H9 (cell line): Measurements from ENCODE around the gene CD300C. TPM values are rescaled to one million over a fixed set of nuclear protein-coding genes. Genes with fewer than 3 reads are reported as not detected.

Experiments
- DNase-seq: peaks from one replicate; pipeline ENCODE4 v3.0.0-alpha.2; 2017
- H2AFZ ChIP-seq: one replicate; pipeline ENCODE4 v1.6.1; 2013; ENCODE audit warnings: mild to moderate bottlenecking, low read length, control low read depth, moderate library complexity
- H2AK5ac ChIP-seq: 2 replicates; pipeline ENCODE4 v1.6.1; 2013; ENCODE audit warnings: low read length, control low read depth, mixed read lengths; ENCODE audit not compliant: insufficient read length
- H2BK120ac ChIP-seq: one replicate; pipeline ENCODE4 v1.6.1; 2013; ENCODE audit warnings: low read depth, mild to moderate bottlenecking, low read length, control low read depth, inconsistent platforms; ENCODE audit not compliant: poor library complexity, severe bottlenecking
- H2BK12ac ChIP-seq: 2 replicates; pipeline ENCODE4 v1.6.1; 2013; ENCODE audit warnings: low read length, control low read depth, mixed read lengths, low read depth; ENCODE audit not compliant: insufficient read length
- H2BK15ac ChIP-seq: 2 replicates; pipeline ENCODE4 v1.6.1; 2013; ENCODE audit warnings: low read depth, low read length, control low read depth
- H2BK20ac ChIP-seq: one replicate; pipeline ENCODE4 v1.6.1; 2013; ENCODE audit warnings: low read depth, mild to moderate bottlenecking, low read length, control low read depth, inconsistent platforms; ENCODE audit not compliant: poor library complexity, severe bottlenecking
- H2BK5ac ChIP-seq: 2 replicates; pipeline ENCODE4 v1.6.1; 2013; ENCODE audit warnings: low read length, control low read depth, mixed read lengths; ENCODE audit not compliant: insufficient read length
- H3K14ac ChIP-seq: 2 replicates; pipeline ENCODE4 v1.6.1; 2013; ENCODE audit warnings: low read length, control low read depth; ENCODE audit not compliant: insufficient read depth
- H3K18ac ChIP-seq: 2 replicates; pipeline ENCODE4 v1.6.1; 2013; ENCODE audit warnings: low read depth, mild to moderate bottlenecking, mixed read lengths, low read length, control low read depth; ENCODE audit not compliant: insufficient read length
- H3K23ac ChIP-seq: 2 replicates; pipeline ENCODE4 v1.6.1; 2013; ENCODE audit warnings: low read length, control low read depth, mixed read lengths, low read depth; ENCODE audit not compliant: insufficient read length
- H3K23me2 ChIP-seq: 2 replicates; pipeline ENCODE4 v1.6.1; 2013; ENCODE audit warnings: low read depth, mild to moderate bottlenecking, mixed read lengths, low read length, control low read depth; ENCODE audit not compliant: insufficient read length, poor library complexity, severe bottlenecking
- H3K27ac ChIP-seq: 2 replicates; pipeline ENCODE4 v1.5.1; 2013; ENCODE audit warnings: low read length, control low read depth, mixed read lengths, low read depth; ENCODE audit not compliant: insufficient read length
- H3K27me3 ChIP-seq: 2 replicates; pipeline ENCODE4 v1.6.1; 2013; ENCODE audit warnings: low read length, control low read depth, inconsistent platforms; ENCODE audit not compliant: insufficient read depth
- H3K4ac ChIP-seq: 2 replicates; pipeline ENCODE4 v1.6.1; 2013; ENCODE audit warnings: low read depth, mild to moderate bottlenecking, control low read depth, inconsistent platforms, low read length, moderate library complexity
- H3K4me1 ChIP-seq: 2 replicates; pipeline ENCODE4 v1.6.1; 2013; ENCODE audit warnings: low read length, control low read depth, inconsistent platforms; ENCODE audit not compliant: insufficient read depth
- H3K4me2 ChIP-seq: 2 replicates; pipeline ENCODE4 v1.6.1; 2013; ENCODE audit warnings: low read length, control low read depth, mixed read lengths; ENCODE audit not compliant: insufficient read length, insufficient read depth
- H3K56ac ChIP-seq: 2 replicates; pipeline ENCODE4 v1.6.1; 2013; ENCODE audit warnings: low read depth, mild to moderate bottlenecking, mixed read lengths, low read length, control low read depth; ENCODE audit not compliant: insufficient read length
- H3K79me1 ChIP-seq: 2 replicates; pipeline ENCODE4 v1.6.1; 2013; ENCODE audit warnings: low read depth, mild to moderate bottlenecking, moderate library complexity, low read length, control low read depth, inconsistent platforms; ENCODE audit not compliant: insufficient read depth, poor library complexity, severe bottlenecking
- H3K79me2 ChIP-seq: 2 replicates; pipeline ENCODE4 v1.6.1; 2013; ENCODE audit warnings: low read length, control low read depth, inconsistent platforms; ENCODE audit not compliant: insufficient read depth
- H3K9ac ChIP-seq: 2 replicates; pipeline ENCODE4 v1.6.1; 2013; ENCODE audit warnings: low read length, control low read depth, mixed read lengths; ENCODE audit not compliant: insufficient read length; ENCODE audit errors: extremely low read depth
- H3K9me3 ChIP-seq: one replicate; pipeline ENCODE4 v1.6.1; 2013; ENCODE audit warnings: low read depth, low read length, inconsistent platforms; ENCODE audit not compliant: control insufficient read depth
- H3T11ph ChIP-seq: one replicate; pipeline ENCODE4 v1.6.1; 2013; ENCODE audit warnings: mild to moderate bottlenecking, low read length, control low read depth, inconsistent platforms
- H4K20me1 ChIP-seq: one replicate; pipeline ENCODE4 v1.6.1; 2013; ENCODE audit not compliant: control insufficient read depth, insufficient read length, insufficient read depth
- H4K5ac ChIP-seq: 2 replicates; pipeline ENCODE4 v1.6.1; 2013; ENCODE audit warnings: low read depth, mild to moderate bottlenecking, mixed read lengths, low read length, control low read depth; ENCODE audit not compliant: insufficient read length
- H4K8ac ChIP-seq: replicated peaks from 2 replicates; pipeline ENCODE4 v1.6.1; 2013; ENCODE audit warnings: low read length, control low read depth, mixed read lengths, low read depth; ENCODE audit not compliant: insufficient read length
- H4K91ac ChIP-seq: 2 replicates; pipeline ENCODE4 v1.6.1; 2013; ENCODE audit warnings: low read depth, mild to moderate bottlenecking, moderate library complexity, mixed read lengths, low read length, control low read depth; ENCODE audit not compliant: insufficient read length
- H3K27ac Mint-ChIP-seq, 3 experiments: 2 replicates in 2 of 3; 3 replicates in 1 of 3; pipeline ENCODE4 v1.8.0; 2020 to 2021; ENCODE audit warnings: mixed read lengths in 3 of 3, mild to moderate bottlenecking in 1 of 3, moderate library complexity in 1 of 3
- H3K27me3 Mint-ChIP-seq: 2 replicates; pipeline ENCODE4 v1.8.0; 2021; ENCODE audit warnings: low read depth, mild to moderate bottlenecking, moderate library complexity, mixed read lengths
- H3K36me3 Mint-ChIP-seq, 3 experiments: 2 replicates in 2 of 3; 3 replicates in 1 of 3; pipeline ENCODE4 v1.8.0; 2020 to 2021; ENCODE audit warnings: low read depth in 3 of 3, mixed read lengths in 3 of 3; ENCODE audit not compliant: insufficient read depth in 1 of 3
- H3K4me1 Mint-ChIP-seq, 2 experiments: 2 replicates each; pipeline ENCODE4 v1.8.0; 2020; ENCODE audit warnings: mixed read lengths in 2 of 2
- H3K4me3 Mint-ChIP-seq, 2 experiments: 2 replicates in 1 of 2; 3 replicates in 1 of 2; pipeline ENCODE4 v1.8.0; 2020 to 2021; ENCODE audit warnings: mild to moderate bottlenecking in 2 of 2, mixed read lengths in 2 of 2, moderate library complexity in 1 of 2
- H3K9me3 Mint-ChIP-seq, 2 experiments: 2 replicates in 1 of 2; 3 replicates in 1 of 2; pipeline ENCODE4 v1.8.0; 2020; ENCODE audit warnings: mild to moderate bottlenecking in 2 of 2, mixed read lengths in 2 of 2, moderate library complexity in 1 of 2
- WGBS: extraction: QIAGEN DNeasy Blood & Tissue Kit; methylation state at CpG from one replicate; pipeline ENCODE4 v1.1.7; 2013; ENCODE audit warnings: missing lambda C conversion rate, low lambda C conversion rate, mixed read lengths; ENCODE audit not compliant: insufficient read length; ENCODE audit errors: extremely low coverage; 5-methylcytosine and 5-hydroxymethylcytosine counted together
- total RNA-seq: library from RNA; stranded (reverse); gene quantifications from 2 replicates; pipeline ENCODE4 v1.2.1, GENCODE V29; 2021
- TF ChIP-seq, protein P1 (sequence below): fragments of 200-600 bp; sonication (generic); conservative IDR thresholded peaks from 3 replicates; pipeline ENCODE4 v1.8.0; 2021; ENCODE audit warnings: antibody characterized with exemption, mild to moderate bottlenecking

The CD300C gene
- total RNA-seq, 1 experiment from 2014 or later = not detected

DNA sequence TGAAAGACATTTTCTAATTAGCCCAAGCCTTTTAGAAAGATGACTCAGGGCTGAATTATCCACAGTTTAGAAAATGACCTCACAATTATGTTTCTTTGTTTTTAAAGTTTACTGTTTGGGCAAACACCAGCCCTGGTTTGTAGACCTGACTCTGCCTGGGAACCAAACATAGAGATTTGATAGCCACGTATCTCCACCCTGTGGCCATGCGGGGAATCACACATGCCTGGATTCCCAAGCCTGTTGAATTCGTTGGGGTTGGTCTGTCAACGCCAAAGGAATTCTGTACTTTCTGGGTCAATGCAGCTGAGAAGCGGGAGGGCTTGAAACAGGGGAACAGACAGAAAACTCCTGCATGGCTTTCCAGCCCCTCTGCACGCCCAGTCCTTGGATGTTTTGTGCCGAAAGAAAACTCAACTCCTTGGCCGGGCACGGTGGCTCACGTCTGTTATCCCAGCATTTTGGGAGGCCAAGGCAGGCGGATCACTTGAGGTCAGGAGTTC lies 52.5 kb downstream of the CD300C start:
- no peak overlapping the region for H2BK120ac ChIP-seq
- WGBS = no CpG with 5 or more reads among the region's 11 CpGs

More for the DNA sequence above, 52.5 kb downstream of the CD300C start:
- H3K4ac ChIP-seq = no peak overlapping the region
- no peaks in the 10 kb centered on the region for H3K27me3 ChIP-seq
- H3K23me2 ChIP-seq = no peaks in the 10 kb centered on the region
- H2BK5ac ChIP-seq = no peak overlapping the region
- no peak overlapping the region for H4K8ac ChIP-seq
- no peak overlapping the region for H3K56ac ChIP-seq
- H4K91ac ChIP-seq = no peak overlapping the region
- no peak overlapping the region for H2BK12ac ChIP-seq
- H3K4me1 ChIP-seq = no peaks in the 10 kb centered on the region
- H3K36me3 Mint-ChIP-seq = peaks cover 0 to 9% (median 3%) of the 10 kb centered on the region in 3 experiments; a peak in 3 of 7 replicates
- H3K4me3 Mint-ChIP-seq = no peak overlapping the region; a peak in 1 of 5 replicates
- H3K14ac ChIP-seq = no peak overlapping the region
- no peaks in the 10 kb centered on the region for H3K79me2 ChIP-seq
- H3T11ph ChIP-seq = no peak overlapping the region
- no peak overlapping the region for H3K27ac ChIP-seq
- H2BK15ac ChIP-seq = no peak overlapping the region
- H4K5ac ChIP-seq = no peak overlapping the region
- no peaks in the 10 kb centered on the region for H3K9me3 ChIP-seq
- no peak overlapping the region for H3K18ac ChIP-seq
- peak; percentile 89 for DNase-seq
- no peak overlapping the region for H3K9ac ChIP-seq
- peaks cover 9 to 10% of the 10 kb centered on the region in 2 experiments for H3K9me3 Mint-ChIP-seq
- H2AK5ac ChIP-seq = no peak overlapping the region
- H3K79me1 ChIP-seq = no peaks in the 10 kb centered on the region
- H3K27ac Mint-ChIP-seq = no peak overlapping the region
- peaks cover 20% of the 10 kb centered on the region for H3K27me3 Mint-ChIP-seq
- TF ChIP-seq, protein P1, sequence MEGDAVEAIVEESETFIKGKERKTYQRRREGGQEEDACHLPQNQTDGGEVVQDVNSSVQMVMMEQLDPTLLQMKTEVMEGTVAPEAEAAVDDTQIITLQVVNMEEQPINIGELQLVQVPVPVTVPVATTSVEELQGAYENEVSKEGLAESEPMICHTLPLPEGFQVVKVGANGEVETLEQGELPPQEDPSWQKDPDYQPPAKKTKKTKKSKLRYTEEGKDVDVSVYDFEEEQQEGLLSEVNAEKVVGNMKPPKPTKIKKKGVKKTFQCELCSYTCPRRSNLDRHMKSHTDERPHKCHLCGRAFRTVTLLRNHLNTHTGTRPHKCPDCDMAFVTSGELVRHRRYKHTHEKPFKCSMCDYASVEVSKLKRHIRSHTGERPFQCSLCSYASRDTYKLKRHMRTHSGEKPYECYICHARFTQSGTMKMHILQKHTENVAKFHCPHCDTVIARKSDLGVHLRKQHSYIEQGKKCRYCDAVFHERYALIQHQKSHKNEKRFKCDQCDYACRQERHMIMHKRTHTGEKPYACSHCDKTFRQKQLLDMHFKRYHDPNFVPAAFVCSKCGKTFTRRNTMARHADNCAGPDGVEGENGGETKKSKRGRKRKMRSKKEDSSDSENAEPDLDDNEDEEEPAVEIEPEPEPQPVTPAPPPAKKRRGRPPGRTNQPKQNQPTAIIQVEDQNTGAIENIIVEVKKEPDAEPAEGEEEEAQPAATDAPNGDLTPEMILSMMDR = peak; percentile 94
- no peak overlapping the region for H3K23ac ChIP-seq
- no peak overlapping the region for H2BK20ac ChIP-seq
- H3K4me2 ChIP-seq = no peak overlapping the region
- no peaks in the 10 kb centered on the region for H4K20me1 ChIP-seq
- peaks cover 2 to 7% of the 10 kb centered on the region in 2 experiments for H3K4me1 Mint-ChIP-seq
- no peak overlapping the region for H2AFZ ChIP-seq
